HepG2 (cell line): ENCODE results near the gene CDKN1C. TPM values are rescaled to one million over a fixed set of nuclear protein-coding genes. Genes with fewer than 3 reads are reported as not detected.

ENCODE experiments used
- ATAC-seq: fragments of 200-7000 bp; cut with Tn5 transposase; 3 replicates; pipeline ENCODE4 v1.9.1; 2020; ENCODE audit warnings: mild to moderate bottlenecking, moderate library complexity
- BruUV-seq: library from RNA; stranded (reverse); fragments of 400-500 nt; replicated peaks from 2 replicates; lab custom pipeline; 2021; lab: Mats Ljungman, UMichigan
- CTCF ChIA-PET: fragments of 300-600 bp; formaldehyde crosslinking; extraction: SDS; loops from one replicate; lab custom pipeline; 2021; ENCODE audit warnings: low total read pairs, inconsistent platforms, low intra/inter-chr PET ratio; lab: Yijun Ruan, JAX
- POLR2A ChIA-PET: fragments of 350-600 bp; sonication (Branson Sonifier 250); formaldehyde crosslinking; loops from one replicate; lab custom pipeline; 2020; ENCODE audit warnings: antibody characterized with exemption, inconsistent platforms; lab: Yijun Ruan, JAX
- DNase-seq: peaks from one replicate; pipeline ENCODE4 v3.0.0-alpha.2; 2015; ENCODE audit warnings: low spot score
- FAIRE-seq: peaks from 3 replicates; lab custom pipeline; 2011; peaks lifted over from hg19 to GRCh38; lab: Jason Lieb, UNC
- H2AFZ ChIP-seq: one replicate; pipeline ENCODE4 v1.6.1; 2011; ENCODE audit warnings: low read length, inconsistent platforms
- H3K27ac ChIP-seq: fragments of 300-600 bp; 3 replicates; pipeline ENCODE4 v1.8.0; 2011; ENCODE audit warnings: mixed run types, mild to moderate bottlenecking, mixed read lengths, low read length, inconsistent platforms; ENCODE audit not compliant: insufficient read depth; ENCODE audit errors: extremely low read length
- H3K27me3 ChIP-seq, 2 experiments: fragments of 200-600 bp in 1 of 2; 2 replicates in 1 of 2; 3 replicates in 1 of 2; pipeline versions ENCODE4 v1.6.0 to v1.8.0; 2011; ENCODE audit warnings: low read length in 2 of 2, mild to moderate bottlenecking in 2 of 2, moderate library complexity in 2 of 2, inconsistent platforms in 1 of 2; ENCODE audit not compliant: insufficient read depth in 2 of 2, control insufficient read depth in 1 of 2
- H3K36me3 ChIP-seq, 2 experiments: fragments of 200-600 bp in 1 of 2; replicated peaks in 1 of 2; 2 replicates in 1 of 2; 3 replicates in 1 of 2; pipeline versions ENCODE4 v1.5.1 to v1.8.0; 2011; ENCODE audit warnings: low read length in 2 of 2, inconsistent platforms in 1 of 2; ENCODE audit not compliant: insufficient read depth in 2 of 2, control insufficient read depth in 1 of 2
- H3K4me1 ChIP-seq: 2 replicates; pipeline ENCODE4 v1.5.1; 2012; ENCODE audit warnings: low read length, inconsistent platforms; ENCODE audit not compliant: insufficient read depth
- H3K4me2 ChIP-seq: 2 replicates; pipeline ENCODE4 v1.6.0; 2011; ENCODE audit warnings: low read depth, low read length, inconsistent platforms
- H3K4me3 ChIP-seq, 3 experiments: fragments of 200-600 bp in 1 of 3; sonication (generic), shearing (Covaris generic) in 1 of 3; replicated peaks in 1 of 3; 2 replicates each; pipeline ENCODE4 v1.5.1; 2011 to 2016; ENCODE audit warnings: low read length in 3 of 3, inconsistent platforms in 2 of 3, low read depth in 2 of 3, mild to moderate bottlenecking in 2 of 3, control low read depth in 1 of 3, mixed read lengths in 1 of 3; ENCODE audit not compliant: insufficient read depth in 1 of 3
- H3K79me2 ChIP-seq: one replicate; pipeline ENCODE4 v1.6.1; 2011; ENCODE audit warnings: low read length, inconsistent platforms; ENCODE audit not compliant: insufficient read depth
- H3K9ac ChIP-seq: 2 replicates; pipeline ENCODE4 v1.6.0; 2011; ENCODE audit warnings: mild to moderate bottlenecking, low read depth, low read length, inconsistent platforms; ENCODE audit not compliant: insufficient read depth
- H3K9me3 ChIP-seq: 2 replicates; pipeline ENCODE4 v1.5.1; 2012; ENCODE audit warnings: mild to moderate bottlenecking, low read length
- H4K20me1 ChIP-seq: 2 replicates; pipeline ENCODE4 v1.6.0; 2011; ENCODE audit warnings: inconsistent platforms, mild to moderate bottlenecking, low read length, moderate library complexity; ENCODE audit not compliant: insufficient read depth
- CBX5 ChIP-seq: sonication (generic); formaldehyde crosslinking; IDR thresholded peaks from 2 replicates; pipeline ENCODE4 v1.4.0; 2020; ENCODE audit warnings: missing genetic modification reagents, borderline replicate concordance
- GATAD2A ChIP-seq: IDR thresholded peaks from 2 replicates; pipeline ENCODE4 v1.6.1; 2016
- HCFC1 ChIP-seq: fragments of 150-350 bp; IDR thresholded peaks from 2 replicates; pipeline ENCODE4 v1.6.1; 2014; ENCODE audit warnings: low read depth, low read length
- HNF4A ChIP-seq: sonication (generic); formaldehyde crosslinking; IDR thresholded peaks from 2 replicates; pipeline ENCODE4 v1.4.0; 2020; ENCODE audit warnings: missing genetic modification reagents
- MED1 ChIP-seq: sonication (generic); formaldehyde crosslinking; IDR thresholded peaks from 2 replicates; pipeline ENCODE4 v1.4.0; 2020; ENCODE audit warnings: missing genetic modification reagents
- NFIC ChIP-seq: IDR thresholded peaks from 2 replicates; pipeline ENCODE4 v1.6.1; 2012; ENCODE audit warnings: mild to moderate bottlenecking, low read length, inconsistent platforms
- NR2F6 ChIP-seq, 2 experiments: IDR thresholded peaks; 2 replicates each; pipeline ENCODE4 v1.6.1; 2016; ENCODE audit warnings: antibody characterized with exemption in 1 of 2, mild to moderate bottlenecking in 1 of 2
- PCBP2 ChIP-seq: fragments of 200-400 bp; formaldehyde crosslinking; optimal IDR thresholded peaks from 2 replicates; pipeline ENCODE3; 2018; ENCODE audit warnings: low read length, low read depth; ENCODE audit not compliant: poor library complexity, severe bottlenecking
- RARA ChIP-seq: IDR thresholded peaks from 2 replicates; pipeline ENCODE4 v1.6.1; 2016; ENCODE audit warnings: missing genetic modification reagents, missing compliant biosample characterization
- RXRA ChIP-seq: sonication (generic); formaldehyde crosslinking; IDR thresholded peaks from 2 replicates; pipeline ENCODE4 v1.5.1; 2020; ENCODE audit warnings: missing genetic modification reagents
- SIN3B ChIP-seq: fragments of 150-350 bp; IDR thresholded peaks from 2 replicates; pipeline ENCODE4 v1.6.1; 2014; ENCODE audit warnings: low read length
- SMC3 ChIP-seq: IDR thresholded peaks from 2 replicates; pipeline ENCODE4 v1.6.1; 2011; ENCODE audit warnings: low read length, improper control_type of control experiment
- SP1 ChIP-seq, 2 experiments: fragments of 450-650 bp in 1 of 2; sonication (generic) in 1 of 2; formaldehyde crosslinking in 1 of 2; IDR thresholded peaks; 2 replicates each; pipeline versions ENCODE4 v1.4.0 to v1.6.1; 2016 to 2020; ENCODE audit warnings: missing genetic modification reagents in 1 of 2
- SRF ChIP-seq: IDR thresholded peaks from 2 replicates; pipeline ENCODE4 v1.6.1; 2011; ENCODE audit warnings: mild to moderate bottlenecking, low read depth, low read length, moderate library complexity
- SRSF1 ChIP-seq: fragments of 200-400 bp; formaldehyde crosslinking; optimal IDR thresholded peaks from 2 replicates; pipeline ENCODE3; 2017; ENCODE audit warnings: mild to moderate bottlenecking, low read depth, low read length, moderate library complexity
- ZFP41 ChIP-seq: sonication (generic); formaldehyde crosslinking; IDR thresholded peaks from 2 replicates; pipeline ENCODE4 v1.4.0; 2020; ENCODE audit warnings: mild to moderate bottlenecking, missing genetic modification reagents, borderline replicate concordance
- ZFY ChIP-seq: sonication (generic); formaldehyde crosslinking; IDR thresholded peaks from 2 replicates; pipeline ENCODE4 v1.4.0; 2020; ENCODE audit warnings: missing genetic modification reagents
- ZNF546 ChIP-seq: sonication (generic); formaldehyde crosslinking; conservative IDR thresholded peaks from 2 replicates; pipeline ENCODE4 v1.8.1; 2023; ENCODE audit warnings: mild to moderate bottlenecking, missing genetic modification reagents
- ZNF572 ChIP-seq: sonication (generic); formaldehyde crosslinking; IDR thresholded peaks from 2 replicates; pipeline ENCODE4 v1.5.1; 2020; ENCODE audit warnings: mild to moderate bottlenecking, missing genetic modification reagents
- ZSCAN25 ChIP-seq: sonication (generic); formaldehyde crosslinking; IDR thresholded peaks from 2 replicates; pipeline ENCODE4 v1.8.0; 2022; ENCODE audit warnings: mild to moderate bottlenecking, missing genetic modification reagents
- WGBS: methylation state at CpG from one replicate; pipeline ENCODE4 v1.1.6; 2017; ENCODE audit warnings: low lambda C conversion rate; 5-methylcytosine and 5-hydroxymethylcytosine counted together
- in situ Hi-C: cut with HindIII; loops from 2 replicates; pipeline ENCODE4 v1.10.0; 2017; ENCODE audit warnings: low pct_unique_long_range_greater_than_20kb; ENCODE audit not compliant: extremely low pct_ligation_motif_present
- intact Hi-C: fragments of 100-400 bp; cut with micrococcal nuclease; formaldehyde crosslinking; loops from one replicate; pipeline ENCODE4 v1.10.0; 2022; ENCODE audit not compliant: unreplicated experiment
- polyA plus RNA-seq, 8 experiments: library from polyadenylated mRNA; depleted of rRNA in 3 of 8; stranded (reverse) in 7 of 8; unstranded in 1 of 8; fragments of >200 nt; fragmentation: Illumina TruSeq in 4 of 8; extraction: Trizol in 4 of 8; gene quantifications; 2 replicates each; pipeline versions ENCODE4 v1.2.1 to v1.2.3, GENCODE V29; 2011 to 2016; ENCODE audit warnings: low read depth in 4 of 8, missing spikeins in 1 of 8, mixed read lengths in 1 of 8; ENCODE audit not compliant: insufficient read depth in 1 of 8
- total RNA-seq, 5 experiments: library from RNA; depleted of rRNA; stranded (reverse); fragments of >200 nt; fragmentation: Illumina TruSeq; extraction: Trizol; gene quantifications; 2 replicates each; pipeline ENCODE4 v1.2.3, GENCODE V29; 2016; ENCODE audit warnings: low read depth in 1 of 5
- TF ChIP-seq, protein P1 (sequence below): IDR thresholded peaks from 2 replicates; pipeline ENCODE4 v1.6.1; 2012; ENCODE audit warnings: low read depth, low read length, improper control_type of control experiment
- TF ChIP-seq, protein P2 (sequence below), 2 experiments: sonication (generic) in 1 of 2; formaldehyde crosslinking in 1 of 2; IDR thresholded peaks; 2 replicates each; pipeline versions ENCODE4 v1.4.0 to v1.6.1; 2018 to 2020; ENCODE audit warnings: missing genetic modification reagents in 2 of 2, borderline replicate concordance in 1 of 2, low read depth in 1 of 2, mild to moderate bottlenecking in 1 of 2, missing biosample characterization in 1 of 2

The CDKN1C gene
- total and polyA plus RNA-seq, 2 of the 13 experiments (the other 11 are each of a cell fraction or from before 2014, with no cell fraction given), result not detected

DNA sequence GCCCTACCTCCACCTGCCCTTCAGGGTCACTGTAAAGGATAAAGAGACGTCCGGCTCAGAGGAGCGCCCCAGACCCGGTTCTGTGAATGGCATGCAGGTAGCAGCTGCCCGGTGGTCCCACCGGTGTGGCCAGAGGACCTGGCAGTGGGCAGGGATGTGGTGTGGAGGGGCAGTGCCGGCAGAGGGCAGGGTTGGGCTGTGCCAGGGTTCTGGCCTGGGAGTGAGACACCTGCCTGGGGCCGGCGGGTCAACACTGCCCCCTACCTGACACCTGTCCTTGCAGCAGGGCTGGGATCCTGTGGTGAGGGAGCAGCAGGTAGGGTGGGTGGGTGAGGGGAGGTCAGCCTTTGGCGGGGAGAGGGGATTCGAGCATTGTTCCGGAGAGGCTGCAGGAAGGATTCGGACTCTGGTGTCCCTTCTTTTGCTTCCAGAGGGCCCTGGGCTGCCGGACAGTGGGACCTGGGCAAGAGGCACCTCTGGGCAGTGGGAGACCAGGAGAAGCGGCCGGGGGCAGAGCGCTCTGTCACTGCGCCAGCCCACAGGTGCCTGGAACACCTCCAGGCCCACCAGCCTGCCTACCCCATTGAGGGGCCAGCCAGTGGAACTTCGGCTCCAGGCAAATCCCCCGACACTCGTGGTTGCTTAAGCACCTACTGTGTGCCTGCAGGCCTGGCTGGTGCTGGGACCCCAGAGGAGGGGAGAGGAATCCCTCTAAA, 45.3 kb upstream of the CDKN1C start:
- H3K9ac ChIP-seq, result peak overlapping the region; percentile 47
- no peaks in the 10 kb centered on the region for H3K9me3 ChIP-seq
- ATAC-seq (peak; percentile 70), DNase-seq (peak; percentile 68), FAIRE-seq (no peak)
- H3K4me2 ChIP-seq, result peak overlapping the region; percentile 88
- no peaks in the 10 kb centered on the region for H3K79me2 ChIP-seq
- peak overlapping the region; percentile 49 to 70 (median 62); a peak in 5 of 6 replicates for H3K4me3 ChIP-seq
- ChIA-PET CTCF (interaction anchor here (1.3 to 1.7 kb wide), 4 partner anchors 28 to 398 kb away, joined by 3 to 15 read pairs (median 8); no protein-coding TSS in a partner anchor), POLR2A (interaction anchor here (2.2 to 2.3 kb wide), 2 partner anchors 28 to 61 kb away, joined by 5 to 18 read pairs; partner anchors contain the start of gene NAP1L4)
- no TSS peak for BruUV-seq
- peaks cover 7 to 32% of the 10 kb centered on the region in 2 experiments for H3K27me3 ChIP-seq
- 1% methylated on average over 10 of the region's 21 CpGs for WGBS
- H3K36me3 ChIP-seq, result no peaks in the 10 kb centered on the region
- intact Hi-C loops, result loop anchor here (1.0 kb wide), 1 partner anchor 398 kb away; no protein-coding TSS in a partner anchor
- H4K20me1 ChIP-seq, result no peaks in the 10 kb centered on the region
- no peak overlapping the region for H3K27ac ChIP-seq
- in situ Hi-C loops, result no loop called here
- peaks cover 11% of the 10 kb centered on the region for H3K4me1 ChIP-seq
- H2AFZ ChIP-seq, result no peak overlapping the region
- TF ChIP-seq SRSF1, result peak; percentile 38
- TF ChIP-seq ZFY (CRISPR knock-in tag), result peak; percentile 43; the same call in 1 of the 2 replicates
- peak; percentile 48 for TF ChIP-seq GATAD2A
- no peak for TF ChIP-seq SRF
- TF ChIP-seq HNF4A (CRISPR knock-in tag), result no peak
- no peak for TF ChIP-seq NR2F6 (IDR thresholded peaks at IDR 0.05)
- peak; percentile 18; the same call in 1 of the 2 replicates for TF ChIP-seq NR2F6 (CRISPR knock-in tag; IDR thresholded peaks at IDR 0.05)
- TF ChIP-seq RARA (CRISPR knock-in tag), result no peak
- 0 out of 2 replicates have a peak, but pooled peaks have one; percentile 14 for TF ChIP-seq MED1 (CRISPR knock-in tag)
- TF ChIP-seq SP1 (IDR thresholded peaks at IDR 0.05), result no peak
- no peak for TF ChIP-seq SP1 (CRISPR knock-in tag; IDR thresholded peaks at IDR 0.05)
- TF ChIP-seq ZFP41 (CRISPR knock-in tag), result peak; percentile 59; the same call in 1 of the 2 replicates
- peak; percentile 55; the same call in 1 of the 2 replicates for TF ChIP-seq ZNF572 (CRISPR knock-in tag)
- TF ChIP-seq, protein P1, sequence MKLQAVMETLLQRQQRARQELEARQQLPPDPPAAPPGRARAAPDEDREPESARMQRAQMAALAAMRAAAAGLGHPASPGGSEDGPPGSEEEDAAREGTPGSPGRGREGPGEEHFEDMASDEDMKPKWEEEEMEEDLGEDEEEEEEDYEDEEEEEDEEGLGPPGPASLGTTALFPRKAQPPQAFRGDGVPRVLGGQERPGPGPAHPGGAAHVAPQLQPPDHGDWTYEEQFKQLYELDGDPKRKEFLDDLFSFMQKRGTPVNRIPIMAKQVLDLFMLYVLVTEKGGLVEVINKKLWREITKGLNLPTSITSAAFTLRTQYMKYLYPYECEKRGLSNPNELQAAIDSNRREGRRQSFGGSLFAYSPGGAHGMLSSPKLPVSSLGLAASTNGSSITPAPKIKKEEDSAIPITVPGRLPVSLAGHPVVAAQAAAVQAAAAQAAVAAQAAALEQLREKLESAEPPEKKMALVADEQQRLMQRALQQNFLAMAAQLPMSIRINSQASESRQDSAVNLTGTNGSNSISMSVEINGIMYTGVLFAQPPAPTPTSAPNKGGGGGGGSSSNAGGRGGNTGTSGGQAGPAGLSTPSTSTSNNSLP, result no peak
- TF ChIP-seq HCFC1, result no peak
- peak; percentile 72; the same call in 1 of the 2 replicates for TF ChIP-seq CBX5 (CRISPR knock-in tag)
- TF ChIP-seq PCBP2, result no peak
- TF ChIP-seq SMC3, result peak; percentile 28; the same call in 1 of the 2 replicates
- TF ChIP-seq NFIC, result no peak
- 0 out of 2 replicates have a peak, but pooled peaks have one; percentile 23 for TF ChIP-seq RXRA (CRISPR knock-in tag)
- TF ChIP-seq ZSCAN25, result peak; percentile 97
- TF ChIP-seq SIN3B, result 0 out of 2 replicates have a peak, but pooled peaks have one; percentile 30
- no peak for TF ChIP-seq ZNF546
- TF ChIP-seq, protein P2, sequence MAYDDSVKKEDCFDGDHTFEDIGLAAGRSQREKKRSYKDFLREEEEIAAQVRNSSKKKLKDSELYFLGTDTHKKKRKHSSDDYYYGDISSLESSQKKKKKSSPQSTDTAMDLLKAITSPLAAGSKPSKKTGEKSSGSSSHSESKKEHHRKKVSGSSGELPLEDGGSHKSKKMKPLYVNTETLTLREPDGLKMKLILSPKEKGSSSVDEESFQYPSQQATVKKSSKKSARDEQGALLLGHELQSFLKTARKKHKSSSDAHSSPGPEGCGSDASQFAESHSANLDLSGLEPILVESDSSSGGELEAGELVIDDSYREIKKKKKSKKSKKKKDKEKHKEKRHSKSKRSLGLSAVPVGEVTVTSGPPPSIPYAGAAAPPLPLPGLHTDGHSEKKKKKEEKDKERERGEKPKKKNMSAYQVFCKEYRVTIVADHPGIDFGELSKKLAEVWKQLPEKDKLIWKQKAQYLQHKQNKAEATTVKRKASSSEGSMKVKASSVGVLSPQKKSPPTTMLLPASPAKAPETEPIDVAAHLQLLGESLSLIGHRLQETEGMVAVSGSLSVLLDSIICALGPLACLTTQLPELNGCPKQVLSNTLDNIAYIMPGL (CRISPR knock-in tag; IDR thresholded peaks at IDR 0.05; ENCODE audit: borderline replicate concordance in 1 of 2, low read depth in 1 of 2), result peak; percentile 69 to 86; a peak in 3 of 4 replicates
